Iris pigment epithelial cell (primary cell): ENCODE measurements around the gene OR51F1.
"Not testable (repeated sequence)": the region's sequence is repeated elsewhere in the genome, so short reads cannot be mapped to it uniquely, and the experiment has no call there.

Source experiments
- DNase-seq: peaks from one replicate; pipeline ENCODE4 v3.0.0-alpha.2; 2011; ENCODE audit warnings: low read depth

OR51F1 gene

GRCh38 chr11:4769838-4770237, at the start of gene OR51F1:
Gene OR51F1, minus strand, starts transcription at chr11:4769938. Its CDS starts 0 bp downstream, at chr11:4769938.
- DNase-seq: no peak

- no peak for DNase-seq
Observed at GRCh38 chr11:4809246-4809645, 39.5 kb upstream of the OR51F1 start.

- no peak for DNase-seq
Observed at GRCh38 chr11:4808476-4808875, 38.7 kb upstream of the OR51F1 start.

GRCh38 chr11:4804280-4804679, 34.5 kb upstream of the OR51F1 start, which contains the start of gene OR52R1:
Gene OR52R1, minus strand, starts transcription at chr11:4804380. Its CDS starts 0 bp downstream, at chr11:4804380.
- no peak for DNase-seq

GRCh38 chr11:4801316-4801715, 31.6 kb upstream of the OR51F1 start:
- DNase-seq: not testable (repeated sequence)

GRCh38 chr11:4798427-4799183, 28.9 kb upstream of the OR51F1 start:
- no peak for DNase-seq

- no peak for DNase-seq
Observed at GRCh38 chr11:4797206-4797605, 27.5 kb upstream of the OR51F1 start.

GRCh38 chr11:4782454-4782853, 12.7 kb upstream of the OR51F1 start:
- DNase-seq: no peak

- DNase-seq: no peak
Observed at GRCh38 chr11:4768094-4768493, 1.6 kb downstream of the OR51F1 start.

- DNase-seq: no peak
Observed at GRCh38 chr11:4766420-4767043, 3.2 kb downstream of the OR51F1 start.

- DNase-seq: no peak
Observed at GRCh38 chr11:4763096-4763495, 6.6 kb downstream of the OR51F1 start.

GRCh38 chr11:4751201-4751600, 18.5 kb downstream of the OR51F1 start:
- no peak for DNase-seq

- peak; percentile 20 for DNase-seq
Observed at GRCh38 chr11:4748438-4748837, 21.3 kb downstream of the OR51F1 start.

- DNase-seq: no peak
Observed at GRCh38 chr11:4740735-4741134, 29.0 kb downstream of the OR51F1 start.

GRCh38 chr11:4727171-4727570, 42.6 kb downstream of the OR51F1 start:
- no peak for DNase-seq

GRCh38 chr11:4722616-4723534, 46.9 kb downstream of the OR51F1 start:
- not testable (repeated sequence) for DNase-seq
